ENCODE data around the gene LOC101059915.

DNA sequence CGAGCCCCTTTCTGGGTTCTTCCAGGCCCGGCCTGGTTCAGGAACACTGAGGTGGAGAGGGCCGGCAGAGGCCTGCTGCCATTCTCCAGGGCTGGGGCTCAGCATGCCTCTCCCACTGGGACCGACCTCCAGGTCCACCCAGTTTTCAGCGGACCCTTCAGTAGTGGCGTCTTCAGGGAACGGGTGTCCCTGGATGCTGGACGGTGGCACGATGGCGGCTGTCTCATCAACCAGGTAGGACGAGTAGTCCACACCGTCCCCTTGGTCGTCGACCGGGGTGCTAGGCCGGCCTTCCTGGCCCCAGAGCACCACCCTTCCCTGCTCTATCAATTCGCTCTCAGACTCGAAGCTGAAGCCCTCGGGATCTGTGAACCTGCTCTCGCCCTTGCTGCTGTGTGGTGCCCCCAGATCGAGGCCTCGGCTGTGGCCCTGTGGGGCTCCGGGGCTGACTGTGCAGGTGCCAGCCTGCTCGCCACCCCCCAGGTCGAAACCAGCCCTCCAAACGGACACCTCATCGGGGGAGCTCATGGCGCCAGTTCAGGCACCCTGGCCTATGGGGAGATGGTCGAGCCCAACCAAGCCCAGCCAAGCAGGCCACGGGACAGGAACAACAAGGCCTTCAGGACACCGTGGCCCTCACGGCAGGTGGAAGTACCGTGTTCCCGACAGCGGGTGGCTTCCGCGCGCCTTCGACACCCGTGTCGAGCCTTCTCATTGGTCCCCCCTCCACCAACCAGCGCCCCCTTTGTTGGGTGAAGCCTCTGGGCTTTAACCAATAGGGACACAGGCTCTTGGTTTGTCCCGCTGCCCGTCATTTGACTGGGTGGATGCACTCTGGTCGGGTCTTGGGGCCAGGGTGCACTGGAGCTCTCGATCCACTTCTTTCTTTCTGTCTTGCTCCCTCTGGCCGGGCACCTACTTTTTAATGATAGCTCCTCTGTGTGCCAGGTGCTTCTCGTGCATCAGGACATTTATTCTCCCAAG, 814 bp upstream of the LOC101059915 start:
- TF ChIP-seq POLR2AphosphoS5 (IDR thresholded peaks at IDR 0.05; ENCODE audit: insufficient read depth in 1 of 2, low read depth in 1 of 2) (no peak), POLR2A (IDR thresholded peaks at IDR 0.05) (no peak)
- TF ChIP-seq, protein P1, sequence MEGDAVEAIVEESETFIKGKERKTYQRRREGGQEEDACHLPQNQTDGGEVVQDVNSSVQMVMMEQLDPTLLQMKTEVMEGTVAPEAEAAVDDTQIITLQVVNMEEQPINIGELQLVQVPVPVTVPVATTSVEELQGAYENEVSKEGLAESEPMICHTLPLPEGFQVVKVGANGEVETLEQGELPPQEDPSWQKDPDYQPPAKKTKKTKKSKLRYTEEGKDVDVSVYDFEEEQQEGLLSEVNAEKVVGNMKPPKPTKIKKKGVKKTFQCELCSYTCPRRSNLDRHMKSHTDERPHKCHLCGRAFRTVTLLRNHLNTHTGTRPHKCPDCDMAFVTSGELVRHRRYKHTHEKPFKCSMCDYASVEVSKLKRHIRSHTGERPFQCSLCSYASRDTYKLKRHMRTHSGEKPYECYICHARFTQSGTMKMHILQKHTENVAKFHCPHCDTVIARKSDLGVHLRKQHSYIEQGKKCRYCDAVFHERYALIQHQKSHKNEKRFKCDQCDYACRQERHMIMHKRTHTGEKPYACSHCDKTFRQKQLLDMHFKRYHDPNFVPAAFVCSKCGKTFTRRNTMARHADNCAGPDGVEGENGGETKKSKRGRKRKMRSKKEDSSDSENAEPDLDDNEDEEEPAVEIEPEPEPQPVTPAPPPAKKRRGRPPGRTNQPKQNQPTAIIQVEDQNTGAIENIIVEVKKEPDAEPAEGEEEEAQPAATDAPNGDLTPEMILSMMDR (IDR thresholded peaks at IDR 0.05) = no peak

Measured in vagina (tissue), 2 donors.